LNCaP clone FGC (cell line): Measurements from ENCODE around the gene NKPD1.

ENCODE experiments used
- DNase-seq: peaks from one replicate; pipeline ENCODE4 v3.0.0-alpha.2; 2011; ENCODE audit warnings: low read depth
- H3K4me3 ChIP-seq: 2 replicates; pipeline ENCODE4 v1.5.1; 2011; ENCODE audit warnings: mild to moderate bottlenecking, low read depth, low read length, control low read depth
- TF ChIP-seq, protein P1 (sequence below): IDR thresholded peaks from 2 replicates; pipeline ENCODE4 v1.5.1; 2012; ENCODE audit warnings: mild to moderate bottlenecking; ENCODE audit not compliant: control insufficient read depth, insufficient read depth; ENCODE audit errors: extremely low read depth

NKPD1 gene

DNA sequence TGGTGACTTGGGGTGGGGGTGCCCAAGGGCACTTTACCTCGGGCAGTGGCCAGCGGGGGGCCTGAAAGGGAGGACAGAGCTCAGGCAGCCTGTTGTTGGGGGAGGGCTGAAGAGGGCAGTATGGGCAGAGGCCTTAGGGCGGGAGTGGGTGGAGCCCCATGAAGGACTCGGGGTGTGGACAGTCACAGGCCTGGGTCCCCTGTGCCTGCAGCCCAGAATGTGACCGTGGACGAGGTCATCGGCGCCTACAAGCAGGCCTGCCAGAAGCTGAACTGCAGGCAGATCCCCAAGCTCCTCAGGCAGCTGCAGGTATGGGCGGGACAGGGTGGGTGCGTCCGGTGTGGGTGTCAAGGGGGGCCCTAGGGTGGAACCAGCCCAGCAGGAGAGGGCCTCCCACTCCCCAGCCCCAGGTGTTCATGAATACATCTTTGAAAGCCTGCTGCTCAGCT lies 22.5 kb downstream of the NKPD1 start:
- no peak for DNase-seq
- TF ChIP-seq, protein P1, sequence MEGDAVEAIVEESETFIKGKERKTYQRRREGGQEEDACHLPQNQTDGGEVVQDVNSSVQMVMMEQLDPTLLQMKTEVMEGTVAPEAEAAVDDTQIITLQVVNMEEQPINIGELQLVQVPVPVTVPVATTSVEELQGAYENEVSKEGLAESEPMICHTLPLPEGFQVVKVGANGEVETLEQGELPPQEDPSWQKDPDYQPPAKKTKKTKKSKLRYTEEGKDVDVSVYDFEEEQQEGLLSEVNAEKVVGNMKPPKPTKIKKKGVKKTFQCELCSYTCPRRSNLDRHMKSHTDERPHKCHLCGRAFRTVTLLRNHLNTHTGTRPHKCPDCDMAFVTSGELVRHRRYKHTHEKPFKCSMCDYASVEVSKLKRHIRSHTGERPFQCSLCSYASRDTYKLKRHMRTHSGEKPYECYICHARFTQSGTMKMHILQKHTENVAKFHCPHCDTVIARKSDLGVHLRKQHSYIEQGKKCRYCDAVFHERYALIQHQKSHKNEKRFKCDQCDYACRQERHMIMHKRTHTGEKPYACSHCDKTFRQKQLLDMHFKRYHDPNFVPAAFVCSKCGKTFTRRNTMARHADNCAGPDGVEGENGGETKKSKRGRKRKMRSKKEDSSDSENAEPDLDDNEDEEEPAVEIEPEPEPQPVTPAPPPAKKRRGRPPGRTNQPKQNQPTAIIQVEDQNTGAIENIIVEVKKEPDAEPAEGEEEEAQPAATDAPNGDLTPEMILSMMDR, result no peak
- no peak overlapping the region for H3K4me3 ChIP-seq

DNA sequence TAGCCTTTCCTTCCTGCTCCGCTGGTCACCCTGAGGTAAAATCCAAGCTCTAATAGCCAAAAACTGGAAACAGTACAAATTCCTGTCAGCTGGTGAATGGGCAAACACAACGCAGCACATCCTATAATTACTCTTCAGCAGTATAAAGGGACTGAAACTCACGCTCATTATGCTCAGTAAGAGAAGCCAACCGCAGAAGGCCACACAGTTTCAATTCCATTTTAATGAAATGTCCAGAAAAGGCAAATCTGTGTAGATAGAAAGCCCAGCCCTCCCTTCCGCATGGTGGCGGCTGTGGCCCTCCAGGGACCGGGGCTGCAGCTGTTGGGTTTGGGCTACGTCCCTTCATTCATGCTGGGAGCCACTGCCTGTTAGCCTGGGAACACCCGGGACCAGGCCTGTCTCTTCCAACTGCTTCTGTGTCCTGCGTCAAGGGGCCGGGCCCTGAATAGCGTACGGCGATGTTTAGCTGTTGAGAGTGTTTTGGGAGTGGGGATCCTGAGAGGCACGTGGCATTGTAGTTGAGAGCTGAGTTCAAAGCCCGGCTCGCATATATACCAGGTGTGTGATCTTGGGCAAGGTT lies 23.5 kb downstream of the NKPD1 start:
- DNase-seq, result no peak
- TF ChIP-seq, protein P1, result no peak
- no peak overlapping the region for H3K4me3 ChIP-seq

DNA sequence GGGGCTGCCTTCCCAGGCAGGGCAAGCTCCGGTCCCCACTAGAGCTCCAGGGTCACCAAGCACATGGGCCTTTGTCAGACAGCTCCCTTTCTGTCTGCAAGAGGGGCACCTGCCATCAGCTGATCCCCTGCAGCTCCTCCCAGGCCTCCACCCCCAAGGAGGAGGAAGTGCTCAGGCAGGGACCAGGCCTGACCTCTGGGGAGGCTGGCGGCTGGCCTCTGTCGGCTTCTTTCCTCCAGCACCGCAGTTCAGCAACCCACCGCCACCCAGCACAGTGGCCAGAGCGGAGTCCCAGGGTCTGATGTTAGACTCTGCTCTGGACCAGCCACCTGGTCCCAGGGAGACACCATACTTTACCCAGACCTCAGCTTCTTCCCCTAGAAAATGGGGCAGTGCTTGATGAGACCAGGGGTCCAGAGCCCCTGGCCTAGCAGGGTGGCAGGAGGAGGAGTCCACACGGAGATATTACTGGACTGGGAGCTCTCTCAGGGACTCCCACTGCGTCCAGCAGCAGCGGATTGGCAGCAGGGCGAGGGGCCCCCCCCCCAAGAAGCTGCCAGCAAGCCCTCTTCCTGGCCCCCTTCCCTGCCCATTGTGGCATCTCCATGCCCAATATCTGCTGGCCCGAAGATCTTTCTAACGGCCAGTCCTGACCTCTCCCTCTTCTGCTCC lies 24.1 kb downstream of the NKPD1 start:
- TF ChIP-seq, protein P1, result no peak
- H3K4me3 ChIP-seq, result no peak overlapping the region
- no peak for DNase-seq

DNA sequence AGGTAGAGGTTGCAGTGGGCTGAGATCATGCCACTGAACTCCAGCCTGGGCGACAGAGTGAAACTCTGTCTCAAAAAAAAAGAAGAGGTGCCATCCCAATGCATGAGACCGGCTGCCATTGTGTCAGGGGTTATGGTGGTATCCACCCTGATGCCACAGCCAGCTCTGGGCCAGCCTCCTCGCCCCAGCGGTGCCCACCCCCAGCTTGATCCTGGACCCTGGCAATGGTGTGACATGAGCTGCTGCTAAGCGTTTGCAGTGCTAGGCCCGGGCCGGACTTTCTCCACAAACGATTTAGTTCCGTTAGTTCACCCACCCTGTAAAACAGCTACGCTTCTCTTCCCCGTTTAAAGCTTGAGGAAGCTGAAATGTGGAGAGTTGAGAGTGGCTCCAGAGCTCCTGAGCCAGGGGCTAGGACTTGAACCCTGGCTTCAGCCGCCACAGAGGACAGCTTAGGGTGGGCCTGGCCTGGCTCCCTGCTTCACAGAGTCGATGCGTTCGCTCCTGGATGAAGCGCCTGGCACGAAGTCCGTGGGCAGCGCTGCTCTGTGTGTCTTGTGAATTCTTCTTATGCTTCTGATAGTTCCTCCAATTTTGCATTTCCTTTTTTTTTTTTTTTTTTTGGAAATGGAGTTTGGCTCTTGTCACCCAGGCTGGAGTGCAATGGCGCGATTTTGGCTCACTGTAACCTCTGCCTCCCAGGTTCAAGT lies 25.5 kb downstream of the NKPD1 start:
- H3K4me3 ChIP-seq, result no peak overlapping the region
- DNase-seq, result no peak
- TF ChIP-seq, protein P1, result no peak

DNA sequence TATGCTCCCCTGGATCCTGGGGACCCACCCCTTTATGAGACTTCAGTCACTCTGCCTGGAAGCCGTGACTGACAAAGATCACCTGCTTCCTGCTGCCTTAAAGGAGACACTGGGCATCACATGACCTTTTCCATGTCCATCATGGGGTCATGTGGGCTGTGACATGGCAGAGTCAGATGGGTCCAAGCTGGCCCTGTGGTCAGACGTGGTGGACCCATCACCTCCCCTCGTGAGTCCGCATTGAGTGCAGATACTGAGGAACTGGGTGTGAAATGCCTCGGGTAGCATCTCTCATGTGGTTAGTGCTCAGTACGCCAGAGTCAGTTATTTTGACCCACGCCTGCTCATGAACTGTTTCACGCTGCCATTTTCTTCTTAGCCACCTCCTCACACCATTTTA lies 27.1 kb downstream of the NKPD1 start:
- no peak overlapping the region for H3K4me3 ChIP-seq
- no peak for DNase-seq
- TF ChIP-seq, protein P1, result no peak

DNA sequence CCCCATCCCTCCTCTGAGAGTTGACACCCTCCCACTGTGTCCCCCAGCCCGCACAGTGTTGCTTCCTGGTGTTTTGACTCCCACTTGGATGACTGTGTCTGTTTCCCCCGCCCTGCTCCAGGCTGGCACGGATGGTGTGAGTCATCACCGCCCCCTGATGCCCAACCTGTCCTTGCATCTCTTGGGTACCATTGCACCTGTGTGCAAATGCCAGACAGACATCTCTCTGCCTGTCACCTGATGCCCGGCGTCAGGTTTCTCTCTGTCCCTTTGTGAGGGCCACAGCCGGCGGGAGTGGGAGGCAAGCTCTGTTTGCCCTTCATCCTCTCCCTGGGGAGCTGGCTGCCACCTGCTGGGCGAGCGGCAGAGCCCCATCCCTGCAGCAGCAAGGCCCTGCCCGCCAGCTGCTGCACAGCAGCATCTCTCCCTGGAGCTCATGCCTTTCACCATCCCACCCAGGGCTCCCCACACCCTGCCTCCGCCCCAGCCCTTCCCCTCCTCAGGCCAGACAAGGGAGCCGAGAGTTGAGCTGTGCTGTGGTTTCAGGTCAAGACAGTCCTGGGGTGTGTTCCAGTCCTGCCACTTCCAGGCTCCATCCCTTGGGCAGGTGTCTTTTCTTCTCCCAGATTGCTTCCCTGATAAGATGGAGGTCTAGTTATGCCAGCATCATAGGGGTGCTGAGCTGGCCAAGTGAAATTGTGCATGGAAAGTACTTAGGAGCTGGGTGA lies 29.7 kb downstream of the NKPD1 start:
- no peak for DNase-seq

More for the DNA sequence above, 29.7 kb downstream of the NKPD1 start:
- TF ChIP-seq, protein P1, result peak; percentile 38
- H3K4me3 ChIP-seq, result no peak overlapping the region
